A673 (cell line): ENCODE data around the gene BEX3.

ENCODE experiments used
- EZH2 ChIP-seq: fragments of 200-600 bp; sonication (generic); IDR thresholded peaks from 2 replicates; pipeline ENCODE4 v1.6.1; 2017; ENCODE audit warnings: borderline replicate concordance, low read depth, mild to moderate bottlenecking, mixed read lengths, antibody characterized with exemption, low read length; ENCODE audit not compliant: poor library complexity, severe bottlenecking
- TF ChIP-seq, protein P1 (sequence below): fragments of 300-800, 200-600 bp; sonication (generic); conservative IDR thresholded peaks from 2 replicates; pipeline ENCODE4 v1.5.1; 2017; ENCODE audit warnings: low read depth, mild to moderate bottlenecking, antibody characterized with exemption, low read length, moderate library complexity, mixed read lengths

DNA sequence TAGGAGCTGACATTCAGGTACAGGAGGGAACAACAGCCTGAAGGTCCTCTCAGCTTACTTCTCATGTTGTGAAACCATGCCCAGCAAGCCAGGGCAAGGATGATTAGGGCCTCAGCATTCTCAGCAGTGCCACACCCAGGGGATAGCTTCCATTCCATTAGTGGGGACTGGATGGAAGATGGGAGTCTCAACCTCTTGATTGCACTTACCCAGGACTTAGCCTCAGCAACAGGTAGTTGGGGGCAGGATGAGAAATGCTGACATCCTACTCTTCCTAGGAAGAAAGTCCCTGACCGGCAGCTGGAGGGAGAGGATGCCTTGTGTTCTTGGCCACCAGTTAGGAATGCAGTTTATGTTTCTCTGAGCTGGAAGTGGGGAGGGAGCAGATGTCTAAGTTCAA, 8.8 kb upstream of the BEX3 start:
- TF ChIP-seq, protein P1, sequence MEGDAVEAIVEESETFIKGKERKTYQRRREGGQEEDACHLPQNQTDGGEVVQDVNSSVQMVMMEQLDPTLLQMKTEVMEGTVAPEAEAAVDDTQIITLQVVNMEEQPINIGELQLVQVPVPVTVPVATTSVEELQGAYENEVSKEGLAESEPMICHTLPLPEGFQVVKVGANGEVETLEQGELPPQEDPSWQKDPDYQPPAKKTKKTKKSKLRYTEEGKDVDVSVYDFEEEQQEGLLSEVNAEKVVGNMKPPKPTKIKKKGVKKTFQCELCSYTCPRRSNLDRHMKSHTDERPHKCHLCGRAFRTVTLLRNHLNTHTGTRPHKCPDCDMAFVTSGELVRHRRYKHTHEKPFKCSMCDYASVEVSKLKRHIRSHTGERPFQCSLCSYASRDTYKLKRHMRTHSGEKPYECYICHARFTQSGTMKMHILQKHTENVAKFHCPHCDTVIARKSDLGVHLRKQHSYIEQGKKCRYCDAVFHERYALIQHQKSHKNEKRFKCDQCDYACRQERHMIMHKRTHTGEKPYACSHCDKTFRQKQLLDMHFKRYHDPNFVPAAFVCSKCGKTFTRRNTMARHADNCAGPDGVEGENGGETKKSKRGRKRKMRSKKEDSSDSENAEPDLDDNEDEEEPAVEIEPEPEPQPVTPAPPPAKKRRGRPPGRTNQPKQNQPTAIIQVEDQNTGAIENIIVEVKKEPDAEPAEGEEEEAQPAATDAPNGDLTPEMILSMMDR, result no peak
- no peak for TF ChIP-seq EZH2
